ENCODE measurements around the gene PLCD3.

DNA sequence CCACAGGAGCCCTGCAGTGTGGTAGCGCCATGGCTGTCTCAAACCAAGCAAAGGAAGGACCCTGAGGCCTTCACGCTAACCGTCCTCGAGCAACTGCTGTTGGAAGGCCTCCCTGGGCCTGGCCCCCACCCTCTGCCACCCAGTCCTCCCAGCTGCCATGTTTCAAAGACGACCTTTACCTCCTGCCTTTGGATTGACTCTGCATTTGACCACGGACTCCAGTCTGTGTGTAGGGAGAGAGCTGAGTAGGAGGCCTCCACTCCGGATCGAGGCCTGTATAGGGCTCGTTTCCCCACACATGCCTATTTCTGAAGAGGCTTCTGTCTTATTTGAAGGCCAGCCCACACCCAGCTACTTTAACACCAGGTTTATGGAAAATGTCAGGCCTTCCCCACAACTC is 24.3 kb downstream of the PLCD3 start:
- TF ChIP-seq PHF21A (IDR thresholded peaks at IDR 0.05; ENCODE audit: borderline replicate concordance, low read depth) (no peak), GABPA (tag; conservative IDR thresholded peaks at IDR 0.05; ENCODE audit: low read depth) (no peak), NFYB (IDR thresholded peaks at IDR 0.05; ENCODE audit: extremely low read depth, insufficient read length) (no peak), FOXJ3 (CRISPR knock-in tag; IDR thresholded peaks at IDR 0.05) (no peak), L3MBTL2 (IDR thresholded peaks at IDR 0.05) (no peak), ARNT (IDR thresholded peaks at IDR 0.05) (no peak)

Measured in K562 (cell line).